ENCODE results near the gene KDM4E. TPM values are rescaled to one million over a fixed set of nuclear protein-coding genes. Genes with fewer than 3 reads are reported as not detected.
"Not testable (repeated sequence)": the region's sequence is repeated elsewhere in the genome, so short reads cannot be mapped to it uniquely, and the experiment has no call there.

The KDM4E gene
- total RNA-seq, 2 experiments from 2014 or later = not detected

DNA sequence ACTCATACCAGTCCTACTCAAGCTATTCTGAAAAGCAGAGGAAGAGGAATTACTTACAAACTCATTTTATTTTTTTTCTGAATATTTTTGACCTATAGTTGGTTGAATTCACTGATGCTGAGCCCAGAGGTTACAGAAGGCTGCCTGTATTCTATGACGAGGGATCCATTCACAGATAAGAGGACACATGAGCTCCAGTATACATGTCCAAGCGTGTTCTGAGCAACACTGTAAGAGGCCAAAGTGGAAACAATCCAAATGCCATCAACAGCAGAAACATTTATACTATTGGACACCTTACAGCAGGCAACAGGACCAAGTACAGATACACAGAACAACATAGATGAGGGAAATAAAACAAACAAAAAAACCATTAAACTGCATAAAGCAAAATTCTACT, 10.3 kb downstream of the KDM4E start:
- no peak overlapping the region for H3K4me3 Mint-ChIP-seq
- TF ChIP-seq, protein P1, sequence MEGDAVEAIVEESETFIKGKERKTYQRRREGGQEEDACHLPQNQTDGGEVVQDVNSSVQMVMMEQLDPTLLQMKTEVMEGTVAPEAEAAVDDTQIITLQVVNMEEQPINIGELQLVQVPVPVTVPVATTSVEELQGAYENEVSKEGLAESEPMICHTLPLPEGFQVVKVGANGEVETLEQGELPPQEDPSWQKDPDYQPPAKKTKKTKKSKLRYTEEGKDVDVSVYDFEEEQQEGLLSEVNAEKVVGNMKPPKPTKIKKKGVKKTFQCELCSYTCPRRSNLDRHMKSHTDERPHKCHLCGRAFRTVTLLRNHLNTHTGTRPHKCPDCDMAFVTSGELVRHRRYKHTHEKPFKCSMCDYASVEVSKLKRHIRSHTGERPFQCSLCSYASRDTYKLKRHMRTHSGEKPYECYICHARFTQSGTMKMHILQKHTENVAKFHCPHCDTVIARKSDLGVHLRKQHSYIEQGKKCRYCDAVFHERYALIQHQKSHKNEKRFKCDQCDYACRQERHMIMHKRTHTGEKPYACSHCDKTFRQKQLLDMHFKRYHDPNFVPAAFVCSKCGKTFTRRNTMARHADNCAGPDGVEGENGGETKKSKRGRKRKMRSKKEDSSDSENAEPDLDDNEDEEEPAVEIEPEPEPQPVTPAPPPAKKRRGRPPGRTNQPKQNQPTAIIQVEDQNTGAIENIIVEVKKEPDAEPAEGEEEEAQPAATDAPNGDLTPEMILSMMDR (IDR thresholded peaks at IDR 0.05) = no peak
- H3K27me3 Mint-ChIP-seq = peaks cover 19% of the 10 kb centered on the region
- POLR2A ChIA-PET = interaction anchor here (1.3 kb wide), 1 partner anchor 32 kb away, joined by 3 read pairs; no protein-coding TSS in a partner anchor
- peaks cover 2% of the 10 kb centered on the region for H3K4me1 Mint-ChIP-seq (ENCODE audit: low read depth)
- H3K27ac Mint-ChIP-seq = no peak overlapping the region
- no peaks in the 10 kb centered on the region for H3K36me3 Mint-ChIP-seq (ENCODE audit: low read depth)
- intact Hi-C loops (cut with micrococcal nuclease) = no loop called here
- DNase-seq = no peak
- ATAC-seq = no peak
- CTCF ChIA-PET = no interaction called here
- no peaks in the 10 kb centered on the region for H3K9me3 Mint-ChIP-seq

GRCh38 chr11:95037356-95038035, 12.4 kb downstream of the KDM4E start:
- H3K4me1 Mint-ChIP-seq (ENCODE audit: low read depth); H3K27ac Mint-ChIP-seq; POLR2A ChIA-PET; H3K9me3 Mint-ChIP-seq; intact Hi-C loops (cut with micrococcal nuclease); H3K36me3 Mint-ChIP-seq (ENCODE audit: low read depth); H3K4me3 Mint-ChIP-seq: not testable (repeated sequence)
- DNase-seq = peak; percentile 10
- CTCF ChIA-PET = interaction anchor here (1.3 kb wide), 1 partner anchor 140 kb away, joined by 3 read pairs; no protein-coding TSS in a partner anchor
- peak; percentile 62 for ATAC-seq
- peaks cover 19% of the 10 kb centered on the region for H3K27me3 Mint-ChIP-seq

GRCh38 chr11:95042239-95042638, 17.2 kb downstream of the KDM4E start:
- H3K4me3 Mint-ChIP-seq = no peak overlapping the region
- POLR2A ChIA-PET = no interaction called here
- no peak overlapping the region for H3K27ac Mint-ChIP-seq
- no peaks in the 10 kb centered on the region for H3K9me3 Mint-ChIP-seq
- H3K4me1 Mint-ChIP-seq (ENCODE audit: low read depth) = peaks cover 2% of the 10 kb centered on the region
- intact Hi-C loops (cut with micrococcal nuclease) = no loop called here
- CTCF ChIA-PET = no interaction called here
- ATAC-seq (no peak), DNase-seq (no peak)
- H3K36me3 Mint-ChIP-seq (ENCODE audit: low read depth) = no peaks in the 10 kb centered on the region
- TF ChIP-seq, protein P1 (IDR thresholded peaks at IDR 0.05) = no peak
- peaks cover 19% of the 10 kb centered on the region for H3K27me3 Mint-ChIP-seq

- intact Hi-C loops (cut with micrococcal nuclease) = no loop called here
- POLR2A ChIA-PET = no interaction called here
- CTCF ChIA-PET = no interaction called here
- peaks cover 19% of the 10 kb centered on the region for H3K27me3 Mint-ChIP-seq
- ATAC-seq (no peak), DNase-seq (no peak)
- H3K4me3 Mint-ChIP-seq = no peak overlapping the region
- H3K36me3 Mint-ChIP-seq (ENCODE audit: low read depth) = no peaks in the 10 kb centered on the region
- no peak overlapping the region for H3K27ac Mint-ChIP-seq
- H3K4me1 Mint-ChIP-seq (ENCODE audit: low read depth) = peaks cover 2% of the 10 kb centered on the region
- no peaks in the 10 kb centered on the region for H3K9me3 Mint-ChIP-seq
- TF ChIP-seq, protein P1 (IDR thresholded peaks at IDR 0.05) = no peak
These were observed 17.8 kb downstream of the KDM4E start for GRCh38 chr11:95042906-95043305.

DNA sequence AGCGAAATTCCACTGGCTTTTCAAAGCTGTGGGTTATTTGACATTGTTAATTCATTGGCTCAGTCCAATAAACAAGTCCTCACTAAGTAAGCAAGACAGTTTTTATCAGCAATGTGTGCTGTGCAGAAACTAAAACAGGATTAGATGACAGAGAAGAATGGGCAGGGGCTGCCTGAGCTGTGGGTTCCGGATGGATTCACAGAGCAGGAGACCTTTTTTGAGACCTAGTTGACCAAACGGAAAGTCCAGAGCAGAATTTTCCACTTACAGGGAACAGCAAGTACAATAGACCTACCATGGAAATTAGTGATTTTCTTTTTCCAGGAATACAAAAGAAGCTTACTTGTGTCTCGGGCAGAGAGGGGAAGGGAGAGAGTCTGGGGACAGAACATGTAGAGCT, 19.0 kb downstream of the KDM4E start:
- ChIA-PET CTCF (no interaction called here), POLR2A (no interaction called here)
- TF ChIP-seq, protein P1 (IDR thresholded peaks at IDR 0.05) = no peak
- Mint-ChIP-seq H3K4me3 (no peak overlapping the region), H3K36me3 (ENCODE audit: low read depth) (no peaks in the 10 kb centered on the region), H3K4me1 (ENCODE audit: low read depth) (no peaks in the 10 kb centered on the region), H3K9me3 (no peaks in the 10 kb centered on the region), H3K27ac (no peak overlapping the region), H3K27me3 (peaks cover 10% of the 10 kb centered on the region)
- ATAC-seq (no peak), DNase-seq (no peak)
- intact Hi-C loops (cut with micrococcal nuclease) = no loop called here
